ENCODE results near the gene ARVCF. TPM values are rescaled to one million over a fixed set of nuclear protein-coding genes. Genes with fewer than 3 reads are reported as not detected.

Gene ARVCF
- polyA plus RNA-seq, 1 donor from 2014 or later, result 112 TPM

DNA sequence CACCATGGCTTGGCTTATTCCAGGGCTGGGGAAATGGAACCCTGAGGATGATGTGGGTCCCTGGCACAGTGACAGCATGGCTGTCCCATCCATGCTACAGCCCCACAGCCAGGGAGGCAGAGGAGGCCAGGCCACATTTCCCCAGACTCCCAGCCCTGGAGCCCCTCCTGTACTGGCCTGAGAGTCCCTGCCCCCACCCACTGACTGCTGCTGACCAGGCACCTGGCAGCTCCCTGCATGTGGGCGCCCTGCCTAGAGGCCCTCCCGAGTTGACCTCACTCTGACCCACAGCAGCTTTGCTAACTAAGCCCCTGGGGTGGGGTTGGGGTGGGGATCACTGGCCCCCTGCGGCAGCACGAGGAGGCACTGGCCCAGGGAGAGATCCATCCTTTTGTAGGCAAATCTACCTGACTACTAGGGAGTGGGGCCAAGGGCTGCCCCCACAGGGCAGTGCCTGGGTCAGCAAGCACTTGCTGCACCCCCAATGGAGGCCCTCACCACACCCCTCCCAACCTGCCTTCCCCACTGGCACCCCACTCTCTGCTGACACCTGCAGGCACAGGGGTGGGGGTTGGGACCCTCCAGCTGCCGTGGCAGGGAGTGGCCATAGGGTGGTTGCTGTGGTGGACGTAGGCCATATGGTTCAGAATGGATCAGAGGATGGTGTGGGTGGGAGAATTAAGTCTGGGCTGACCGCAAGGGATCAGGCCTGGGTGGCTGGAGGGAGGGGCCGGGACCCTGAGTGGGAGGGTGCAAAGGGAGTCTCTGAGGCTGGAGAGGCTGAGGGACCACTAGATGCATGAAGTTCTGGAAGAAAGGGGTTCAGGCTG, 17.4 kb downstream of the ARVCF start:
- H3K27ac ChIP-seq (ENCODE audit: low read length), result no peak overlapping the region

DNA sequence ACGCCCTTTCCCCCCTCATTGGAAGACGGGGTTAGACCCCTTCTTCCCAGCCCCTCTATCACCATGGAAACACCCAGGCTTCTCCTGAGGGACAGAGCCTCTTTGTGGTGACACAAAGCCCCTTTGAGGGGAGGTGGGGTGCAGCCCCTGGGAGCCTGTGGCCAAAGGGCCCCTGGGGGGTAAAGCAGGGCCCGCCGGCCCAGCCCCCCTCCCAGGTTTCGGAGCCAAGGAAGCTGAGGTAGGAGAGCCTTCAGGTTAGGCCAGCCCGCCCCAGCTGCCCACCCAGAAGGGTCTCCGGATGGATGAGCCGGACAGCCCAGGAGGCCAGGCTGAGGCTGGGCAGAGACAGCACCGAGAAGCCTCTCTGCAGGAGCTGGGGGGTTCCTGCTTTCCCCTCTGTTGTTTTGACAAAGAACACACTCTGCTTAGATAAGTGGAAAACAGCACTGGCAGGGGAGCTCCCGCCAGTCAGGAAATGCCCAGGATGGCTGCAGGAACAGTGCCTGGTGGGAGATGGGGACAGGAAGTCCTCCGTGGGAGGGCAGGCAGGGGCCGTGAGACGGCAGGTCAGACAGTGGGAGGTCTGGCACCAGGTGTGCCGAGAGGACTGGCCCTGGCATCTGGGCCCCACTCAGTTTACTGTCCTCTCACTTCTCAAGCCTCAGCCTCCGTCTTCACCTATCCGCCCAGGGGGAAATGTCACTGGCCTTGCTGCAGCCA, 18.2 kb downstream of the ARVCF start:
- Histone ChIP-seq H3K9me3 (ENCODE audit: low read length) (no peaks in the 10 kb centered on the region), H3K9me2 (ENCODE audit: insufficient read depth, low read length) (no peaks in the 10 kb centered on the region), H3F3A (ENCODE audit: insufficient read depth, low read length, poor library complexity, severe bottlenecking) (no peaks in the 10 kb centered on the region), H4K20me1 (ENCODE audit: insufficient read depth) (no peaks in the 10 kb centered on the region), H3K79me2 (replicated peaks; ENCODE audit: insufficient read depth, low read length) (no peaks in the 10 kb centered on the region), H3K27ac (ENCODE audit: low read length) (no peak overlapping the region), H3K27me3 (ENCODE audit: insufficient read depth, low read depth, low read length) (no peaks in the 10 kb centered on the region), H2AFZ (ENCODE audit: low read depth, low read length) (no peak overlapping the region), H3K4me2 (ENCODE audit: low read length) (no peak overlapping the region), H3K9ac (ENCODE audit: low read length) (peak overlapping the region; percentile 26), H3K36me3 (ENCODE audit: insufficient read depth, low read length) (no peaks in the 10 kb centered on the region), H3K4me3 (ENCODE audit: low read length) (peak overlapping the region; percentile 7)
- TF ChIP-seq EP300 (conservative IDR thresholded peaks at IDR 0.05; ENCODE audit: poor library complexity, severe bottlenecking), result no peak
- TF ChIP-seq SMC3 (conservative IDR thresholded peaks at IDR 0.05; ENCODE audit: poor library complexity), result no peak
- TF ChIP-seq EZH2 (IDR thresholded peaks at IDR 0.05; ENCODE audit: borderline replicate concordance, insufficient read depth, low read length, poor library complexity, severe bottlenecking), result no peak
- peak; percentile 24 for TF ChIP-seq POLR2AphosphoS5 (IDR thresholded peaks at IDR 0.05)
- TF ChIP-seq, protein P1, sequence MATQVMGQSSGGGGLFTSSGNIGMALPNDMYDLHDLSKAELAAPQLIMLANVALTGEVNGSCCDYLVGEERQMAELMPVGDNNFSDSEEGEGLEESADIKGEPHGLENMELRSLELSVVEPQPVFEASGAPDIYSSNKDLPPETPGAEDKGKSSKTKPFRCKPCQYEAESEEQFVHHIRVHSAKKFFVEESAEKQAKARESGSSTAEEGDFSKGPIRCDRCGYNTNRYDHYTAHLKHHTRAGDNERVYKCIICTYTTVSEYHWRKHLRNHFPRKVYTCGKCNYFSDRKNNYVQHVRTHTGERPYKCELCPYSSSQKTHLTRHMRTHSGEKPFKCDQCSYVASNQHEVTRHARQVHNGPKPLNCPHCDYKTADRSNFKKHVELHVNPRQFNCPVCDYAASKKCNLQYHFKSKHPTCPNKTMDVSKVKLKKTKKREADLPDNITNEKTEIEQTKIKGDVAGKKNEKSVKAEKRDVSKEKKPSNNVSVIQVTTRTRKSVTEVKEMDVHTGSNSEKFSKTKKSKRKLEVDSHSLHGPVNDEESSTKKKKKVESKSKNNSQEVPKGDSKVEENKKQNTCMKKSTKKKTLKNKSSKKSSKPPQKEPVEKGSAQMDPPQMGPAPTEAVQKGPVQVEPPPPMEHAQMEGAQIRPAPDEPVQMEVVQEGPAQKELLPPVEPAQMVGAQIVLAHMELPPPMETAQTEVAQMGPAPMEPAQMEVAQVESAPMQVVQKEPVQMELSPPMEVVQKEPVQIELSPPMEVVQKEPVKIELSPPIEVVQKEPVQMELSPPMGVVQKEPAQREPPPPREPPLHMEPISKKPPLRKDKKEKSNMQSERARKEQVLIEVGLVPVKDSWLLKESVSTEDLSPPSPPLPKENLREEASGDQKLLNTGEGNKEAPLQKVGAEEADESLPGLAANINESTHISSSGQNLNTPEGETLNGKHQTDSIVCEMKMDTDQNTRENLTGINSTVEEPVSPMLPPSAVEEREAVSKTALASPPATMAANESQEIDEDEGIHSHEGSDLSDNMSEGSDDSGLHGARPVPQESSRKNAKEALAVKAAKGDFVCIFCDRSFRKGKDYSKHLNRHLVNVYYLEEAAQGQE (IDR thresholded peaks at IDR 0.05; ENCODE audit: borderline replicate concordance), result no peak
- TF ChIP-seq MXI1 (conservative IDR thresholded peaks at IDR 0.05; ENCODE audit: poor library complexity, severe bottlenecking), result no peak
- TF ChIP-seq RAD21 (conservative IDR thresholded peaks at IDR 0.05), result no peak
- no peak for TF ChIP-seq TAF1 (IDR thresholded peaks at IDR 0.05; ENCODE audit: low read depth)

More for the DNA sequence above, 17.4 kb downstream of the ARVCF start:
- peak overlapping the region; percentile 7 for H3K4me3 ChIP-seq (ENCODE audit: low read length)
- H4K20me1 ChIP-seq (ENCODE audit: insufficient read depth), result no peaks in the 10 kb centered on the region
- H3K36me3 ChIP-seq (ENCODE audit: insufficient read depth, low read length), result no peaks in the 10 kb centered on the region
- H2AFZ ChIP-seq (ENCODE audit: low read depth, low read length), result no peak overlapping the region
- TF ChIP-seq POLR2AphosphoS5 (IDR thresholded peaks at IDR 0.05), result no peak
- TF ChIP-seq, protein P1 (IDR thresholded peaks at IDR 0.05; ENCODE audit: borderline replicate concordance), result no peak
- TF ChIP-seq, protein P2, sequence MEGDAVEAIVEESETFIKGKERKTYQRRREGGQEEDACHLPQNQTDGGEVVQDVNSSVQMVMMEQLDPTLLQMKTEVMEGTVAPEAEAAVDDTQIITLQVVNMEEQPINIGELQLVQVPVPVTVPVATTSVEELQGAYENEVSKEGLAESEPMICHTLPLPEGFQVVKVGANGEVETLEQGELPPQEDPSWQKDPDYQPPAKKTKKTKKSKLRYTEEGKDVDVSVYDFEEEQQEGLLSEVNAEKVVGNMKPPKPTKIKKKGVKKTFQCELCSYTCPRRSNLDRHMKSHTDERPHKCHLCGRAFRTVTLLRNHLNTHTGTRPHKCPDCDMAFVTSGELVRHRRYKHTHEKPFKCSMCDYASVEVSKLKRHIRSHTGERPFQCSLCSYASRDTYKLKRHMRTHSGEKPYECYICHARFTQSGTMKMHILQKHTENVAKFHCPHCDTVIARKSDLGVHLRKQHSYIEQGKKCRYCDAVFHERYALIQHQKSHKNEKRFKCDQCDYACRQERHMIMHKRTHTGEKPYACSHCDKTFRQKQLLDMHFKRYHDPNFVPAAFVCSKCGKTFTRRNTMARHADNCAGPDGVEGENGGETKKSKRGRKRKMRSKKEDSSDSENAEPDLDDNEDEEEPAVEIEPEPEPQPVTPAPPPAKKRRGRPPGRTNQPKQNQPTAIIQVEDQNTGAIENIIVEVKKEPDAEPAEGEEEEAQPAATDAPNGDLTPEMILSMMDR (IDR thresholded peaks at IDR 0.05; ENCODE audit: poor library complexity, severe bottlenecking), result no peak
- H3K4me2 ChIP-seq (ENCODE audit: low read length), result no peak overlapping the region
- H3K9me3 ChIP-seq (ENCODE audit: low read length), result no peaks in the 10 kb centered on the region
- no peaks in the 10 kb centered on the region for H3K79me2 ChIP-seq (replicated peaks; ENCODE audit: insufficient read depth, low read length)
- no peaks in the 10 kb centered on the region for H3F3A ChIP-seq (ENCODE audit: insufficient read depth, low read length, poor library complexity, severe bottlenecking)
- H3K27me3 ChIP-seq (ENCODE audit: insufficient read depth, low read depth, low read length), result no peaks in the 10 kb centered on the region
- H3K9ac ChIP-seq (ENCODE audit: low read length), result peak overlapping the region; percentile 26
- no peaks in the 10 kb centered on the region for H3K9me2 ChIP-seq (ENCODE audit: insufficient read depth, low read length)

All from neural cell (in vitro differentiated cells).